ENCODE results near the gene KCNH2.

Gene KCNH2

GRCh38 chr7:150945171-150945852, 32.8 kb downstream of the KCNH2 start:
- FAIRE-seq, result no peak

- no peak for FAIRE-seq
Measured at GRCh38 chr7:150944066-150945042, 33.8 kb downstream of the KCNH2 start.

- no peak for FAIRE-seq
Measured at GRCh38 chr7:150943453-150943814, 34.7 kb downstream of the KCNH2 start.

GRCh38 chr7:150942591-150943452, 35.3 kb downstream of the KCNH2 start:
- FAIRE-seq, result no peak

GRCh38 chr7:150942001-150942590, 36.0 kb downstream of the KCNH2 start:
- no peak for FAIRE-seq

GRCh38 chr7:150941351-150942000, 36.6 kb downstream of the KCNH2 start:
- FAIRE-seq, result no peak

GRCh38 chr7:150940431-150941102, 37.6 kb downstream of the KCNH2 start:
- no peak for FAIRE-seq

GRCh38 chr7:150939466-150939865, 38.7 kb downstream of the KCNH2 start:
- FAIRE-seq, result no peak

GRCh38 chr7:150939052-150939451, 39.1 kb downstream of the KCNH2 start:
- FAIRE-seq, result no peak

GRCh38 chr7:150938566-150938965, 39.6 kb downstream of the KCNH2 start:
- no peak for FAIRE-seq

- no peak for FAIRE-seq
Measured at GRCh38 chr7:150937848-150938561, 40.1 kb downstream of the KCNH2 start.

- no peak for FAIRE-seq
Measured at GRCh38 chr7:150936018-150936417, 42.1 kb downstream of the KCNH2 start.

- no peak for FAIRE-seq
Measured at GRCh38 chr7:150935149-150935548, 43.0 kb downstream of the KCNH2 start.

GRCh38 chr7:150934045-150934766, 43.9 kb downstream of the KCNH2 start:
- no peak for FAIRE-seq

GRCh38 chr7:150931199-150931869, 46.8 kb downstream of the KCNH2 start:
- FAIRE-seq, result no peak

- no peak for FAIRE-seq
Measured at GRCh38 chr7:150928541-150928940, 49.6 kb downstream of the KCNH2 start.

- no peak for FAIRE-seq
Measured at GRCh38 chr7:150927956-150928344, 50.2 kb downstream of the KCNH2 start.

- FAIRE-seq, result no peak
Measured at GRCh38 chr7:150927157-150927955, 50.8 kb downstream of the KCNH2 start.

GRCh38 chr7:150926066-150926465, 52.1 kb downstream of the KCNH2 start:
- no peak for FAIRE-seq

Data from islet of Langerhans (tissue), 1 donor.